Epidermal melanocyte (primary cell): ENCODE measurements around the gene TMEM179.
A peak's percentile ranks its signal among the peaks of the same experiment; 100 is the strongest.

ENCODE experiments used
- DNase-seq: peaks from one replicate; pipeline ENCODE4 v3.0.0; 2011; ENCODE audit warnings: low spot score; ENCODE audit not compliant: insufficient read length

The TMEM179 gene

GRCh38 chr14:104545942-104546501 lies 58.5 kb downstream of the TMEM179 start:
- DNase-seq: no peak

DNA sequence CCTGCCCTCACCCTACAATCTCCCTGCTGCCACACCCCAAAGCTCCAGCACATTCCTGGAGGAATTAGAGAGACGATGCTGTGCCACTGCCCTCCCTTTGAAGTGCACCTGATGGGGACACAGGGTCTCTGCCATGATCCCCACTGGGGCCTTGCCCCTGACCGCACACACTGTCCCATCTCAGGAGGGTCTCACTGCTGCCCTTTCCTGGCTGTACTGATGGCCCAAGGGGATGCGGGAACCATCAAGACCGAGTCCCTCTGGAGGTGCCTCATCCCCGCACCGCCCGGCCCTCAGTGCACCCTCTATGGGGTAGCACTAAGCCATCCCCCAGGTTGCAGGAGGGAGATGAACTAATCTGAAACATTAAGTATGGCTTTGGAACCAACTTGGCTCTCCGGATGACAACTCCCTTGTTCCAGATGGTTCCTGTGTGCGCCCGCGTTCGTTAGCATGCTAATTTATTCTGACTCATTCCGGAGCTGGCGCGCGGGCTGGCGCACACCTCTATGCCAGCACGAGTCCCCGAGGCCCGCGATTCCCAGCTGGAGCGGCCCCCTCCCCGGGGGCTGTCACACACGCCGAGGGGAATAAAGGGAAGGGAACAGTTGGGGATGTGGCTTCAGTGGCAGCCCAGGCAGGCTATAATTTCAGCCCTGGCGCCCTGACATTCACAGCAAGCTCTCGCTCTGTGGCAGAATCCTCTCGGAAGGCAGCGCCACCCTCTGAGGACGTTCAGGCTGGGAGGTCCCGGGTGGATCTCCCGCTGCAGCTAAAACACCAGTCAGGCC lies 59.2 kb downstream of the TMEM179 start:
- peak; percentile 8 for DNase-seq

- DNase-seq: no peak
Measured at GRCh38 chr14:104544362-104544961, 60.1 kb downstream of the TMEM179 start.

- no peak for DNase-seq
Measured at GRCh38 chr14:104542871-104543830, 61.4 kb downstream of the TMEM179 start.

DNA sequence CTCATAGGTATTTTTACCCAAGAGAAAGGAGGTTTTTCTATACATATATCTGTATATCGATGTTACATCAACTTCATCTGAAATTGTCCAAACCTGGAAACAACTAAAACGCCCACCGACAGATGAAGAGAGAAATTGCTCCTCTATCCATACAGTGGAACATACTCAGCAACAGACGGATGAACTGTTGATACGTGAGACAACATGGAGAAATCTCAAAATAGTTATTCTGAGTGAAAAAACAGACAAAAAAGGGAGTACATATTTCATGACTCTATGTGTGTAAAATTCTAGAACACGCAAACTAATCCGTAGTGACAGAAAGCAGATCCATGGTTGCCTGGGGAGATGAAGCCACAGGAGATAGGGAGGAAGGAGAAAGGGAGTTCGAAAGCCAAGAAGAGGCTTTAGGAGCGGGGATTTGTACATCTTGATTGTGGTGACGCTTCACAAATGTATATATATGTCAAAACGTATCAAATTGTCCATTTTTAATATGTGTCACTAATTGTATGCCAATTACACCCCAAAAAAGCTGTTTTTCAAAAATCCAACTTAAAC lies 62.6 kb downstream of the TMEM179 start:
- no peak for DNase-seq
